ENCODE measurements around the gene PRKAG2. TPM values are rescaled to one million over a fixed set of nuclear protein-coding genes. Genes with fewer than 3 reads are reported as not detected.
"Not testable (repeated sequence)": the region's sequence is repeated elsewhere in the genome, so short reads cannot be mapped to it uniquely, and the experiment has no call there.

The PRKAG2 gene
- total RNA-seq, 2 experiments from 2014 or later = 23.5 to 25.6 TPM

DNA sequence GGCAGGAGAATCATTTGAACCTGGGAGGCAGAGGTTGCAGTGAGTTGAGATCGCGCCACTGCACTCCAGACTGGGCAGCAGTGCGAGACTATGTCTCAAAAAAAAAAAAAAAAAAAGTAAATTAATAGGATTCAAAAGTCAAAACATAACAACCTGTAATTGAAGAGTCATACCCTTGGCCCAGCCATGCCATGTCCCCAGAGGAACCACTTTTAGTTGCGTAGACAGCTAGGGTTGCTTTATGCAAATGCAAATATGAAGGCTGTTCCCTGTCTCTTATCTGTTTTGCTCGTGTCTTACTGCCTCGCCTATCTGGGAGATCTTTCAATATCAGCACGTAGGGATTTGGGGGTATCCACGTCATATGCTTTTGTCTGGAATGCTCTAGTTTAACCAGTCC, 73.1 kb downstream of the PRKAG2 start:
- intact Hi-C loops (cut with micrococcal nuclease) = no loop called here
- Mint-ChIP-seq H3K36me3 (no peaks in the 10 kb centered on the region), H3K4me1 (ENCODE audit: low read depth) (no peaks in the 10 kb centered on the region), H3K9me3 (no peaks in the 10 kb centered on the region), H3K27me3 (no peaks in the 10 kb centered on the region), H3K4me3 (no peak overlapping the region), H3K27ac (no peak overlapping the region)
- no peak for DNase-seq
- CTCF ChIA-PET = interaction anchor here (0.8 kb wide), 1 partner anchor 21 kb away, joined by 4 read pairs; no protein-coding TSS in a partner anchor
- POLR2A ChIA-PET = no interaction called here

DNA sequence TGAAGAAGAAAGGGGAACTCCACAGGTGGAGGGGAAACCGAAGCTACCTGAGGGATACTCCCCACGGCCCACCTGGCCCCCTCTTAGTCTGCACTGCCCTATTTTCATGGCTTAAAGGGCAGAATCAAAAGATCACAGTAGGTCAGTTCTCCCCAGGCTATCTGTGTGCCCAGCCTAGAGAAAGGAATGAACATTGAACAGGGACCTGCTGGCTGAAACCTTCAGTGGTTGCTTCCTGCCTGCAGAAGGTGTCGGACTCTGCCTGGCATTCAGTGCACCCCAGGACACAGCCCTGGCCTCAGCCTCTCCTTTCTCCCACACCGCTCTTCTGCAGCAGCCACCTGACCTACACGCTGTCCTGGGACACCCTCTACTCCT, 74.5 kb downstream of the PRKAG2 start:
- intact Hi-C loops (cut with micrococcal nuclease) = no loop called here
- ChIA-PET CTCF (no interaction called here), POLR2A (no interaction called here)
- Mint-ChIP-seq H3K4me3 (no peak overlapping the region), H3K36me3 (no peaks in the 10 kb centered on the region), H3K4me1 (ENCODE audit: low read depth) (peaks cover 3% of the 10 kb centered on the region), H3K27ac (no peak overlapping the region), H3K9me3 (no peaks in the 10 kb centered on the region), H3K27me3 (no peaks in the 10 kb centered on the region)
- no peak for DNase-seq

- POLR2A ChIA-PET = no interaction called here
- no peaks in the 10 kb centered on the region for H3K9me3 Mint-ChIP-seq
- CTCF ChIA-PET = no interaction called here
- peaks cover 6% of the 10 kb centered on the region for H3K4me1 Mint-ChIP-seq (ENCODE audit: low read depth)
- intact Hi-C loops (cut with micrococcal nuclease) = no loop called here
- no peaks in the 10 kb centered on the region for H3K36me3 Mint-ChIP-seq
- no peak overlapping the region for H3K4me3 Mint-ChIP-seq
- no peak overlapping the region for H3K27ac Mint-ChIP-seq
- no peaks in the 10 kb centered on the region for H3K27me3 Mint-ChIP-seq
- no peak for DNase-seq
These were observed 75.0 kb downstream of the PRKAG2 start for GRCh38 chr7:151801782-151802468.

DNA sequence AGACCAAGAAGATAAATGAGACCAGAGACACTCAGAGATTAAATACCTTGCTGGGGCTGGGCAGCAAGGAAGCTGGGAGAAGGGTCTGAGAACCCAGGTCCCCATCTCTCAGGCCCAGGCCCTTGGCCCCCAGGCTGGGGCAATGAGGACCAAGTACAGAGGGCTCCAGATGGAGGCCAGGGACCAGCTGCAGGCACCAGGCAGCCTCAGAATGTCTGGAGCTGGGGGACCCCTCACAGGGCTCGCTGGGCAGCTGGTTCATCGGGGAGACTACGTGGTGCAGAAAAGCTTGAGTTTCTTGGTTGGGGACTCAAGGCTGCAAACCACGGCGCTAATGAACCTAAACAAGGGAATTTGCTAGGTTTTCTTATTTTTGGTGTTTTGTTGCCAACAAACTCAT, 75.6 kb downstream of the PRKAG2 start:
- no peaks in the 10 kb centered on the region for H3K36me3 Mint-ChIP-seq

GRCh38 chr7:151800861-151801260, 76.1 kb downstream of the PRKAG2 start:
- Mint-ChIP-seq H3K27ac (no peak overlapping the region), H3K4me1 (ENCODE audit: low read depth) (peaks cover 16% of the 10 kb centered on the region), H3K9me3 (no peaks in the 10 kb centered on the region), H3K4me3 (no peak overlapping the region), H3K36me3 (no peaks in the 10 kb centered on the region), H3K27me3 (no peaks in the 10 kb centered on the region)
- no peak for DNase-seq
- intact Hi-C loops (cut with micrococcal nuclease) = no loop called here
- ChIA-PET POLR2A (no interaction called here), CTCF (interaction anchor here (0.7 kb wide), 1 partner anchor 230 kb away, joined by 3 read pairs; no protein-coding TSS in a partner anchor)

More for the DNA sequence above, 75.6 kb downstream of the PRKAG2 start:
- CTCF ChIA-PET = no interaction called here
- no peaks in the 10 kb centered on the region for H3K27me3 Mint-ChIP-seq
- intact Hi-C loops (cut with micrococcal nuclease) = no loop called here
- POLR2A ChIA-PET = no interaction called here
- H3K27ac Mint-ChIP-seq = no peak overlapping the region
- peaks cover 12% of the 10 kb centered on the region for H3K4me1 Mint-ChIP-seq (ENCODE audit: low read depth)
- H3K9me3 Mint-ChIP-seq = no peaks in the 10 kb centered on the region
- DNase-seq = no peak
- no peak overlapping the region for H3K4me3 Mint-ChIP-seq

- intact Hi-C loops (cut with micrococcal nuclease) = no loop called here
- CTCF ChIA-PET = interaction anchor here (0.7 kb wide), 1 partner anchor 230 kb away, joined by 3 read pairs; no protein-coding TSS in a partner anchor
- no peak overlapping the region for H3K27ac Mint-ChIP-seq
- no peaks in the 10 kb centered on the region for H3K9me3 Mint-ChIP-seq
- H3K4me3 Mint-ChIP-seq = no peak overlapping the region
- no peaks in the 10 kb centered on the region for H3K36me3 Mint-ChIP-seq
- peaks cover 18% of the 10 kb centered on the region for H3K4me1 Mint-ChIP-seq (ENCODE audit: low read depth)
- DNase-seq = no peak
- H3K27me3 Mint-ChIP-seq = no peaks in the 10 kb centered on the region
- POLR2A ChIA-PET = no interaction called here
These were observed 76.5 kb downstream of the PRKAG2 start for GRCh38 chr7:151800391-151800790.

- intact Hi-C loops (cut with micrococcal nuclease) = loop anchor here (5.0 kb wide), 1 partner anchor 38 kb away; no protein-coding TSS in a partner anchor
- no peak overlapping the region for H3K4me3 Mint-ChIP-seq
- peaks cover 26% of the 10 kb centered on the region for H3K4me1 Mint-ChIP-seq (ENCODE audit: low read depth)
- H3K27ac Mint-ChIP-seq = no peak overlapping the region
- H3K36me3 Mint-ChIP-seq = no peaks in the 10 kb centered on the region
- no peaks in the 10 kb centered on the region for H3K27me3 Mint-ChIP-seq
- ChIA-PET POLR2A (no interaction called here), CTCF (interaction anchor here (9.0 kb wide), 1 partner anchor 16 kb away, joined by 90 read pairs; no protein-coding TSS in a partner anchor)
- DNase-seq = no peak
- H3K9me3 Mint-ChIP-seq = no peaks in the 10 kb centered on the region
These were observed 77.4 kb downstream of the PRKAG2 start for GRCh38 chr7:151799506-151799905.

GRCh38 chr7:151798851-151799448, 78.0 kb downstream of the PRKAG2 start:
- DNase-seq = no peak
- Mint-ChIP-seq H3K27me3 (no peaks in the 10 kb centered on the region), H3K27ac (no peak overlapping the region), H3K4me3 (no peak overlapping the region), H3K4me1 (ENCODE audit: low read depth) (peaks cover 32% of the 10 kb centered on the region), H3K9me3 (no peaks in the 10 kb centered on the region), H3K36me3 (no peaks in the 10 kb centered on the region)
- CTCF ChIA-PET = interaction anchor here (0.9 to 9.0 kb wide), 3 partner anchors 15 to 24 kb away, joined by 3 to 90 read pairs (median 3); no protein-coding TSS in a partner anchor
- POLR2A ChIA-PET = no interaction called here
- intact Hi-C loops (cut with micrococcal nuclease) = loop anchor here (5.0 kb wide), 1 partner anchor 38 kb away; no protein-coding TSS in a partner anchor

DNA sequence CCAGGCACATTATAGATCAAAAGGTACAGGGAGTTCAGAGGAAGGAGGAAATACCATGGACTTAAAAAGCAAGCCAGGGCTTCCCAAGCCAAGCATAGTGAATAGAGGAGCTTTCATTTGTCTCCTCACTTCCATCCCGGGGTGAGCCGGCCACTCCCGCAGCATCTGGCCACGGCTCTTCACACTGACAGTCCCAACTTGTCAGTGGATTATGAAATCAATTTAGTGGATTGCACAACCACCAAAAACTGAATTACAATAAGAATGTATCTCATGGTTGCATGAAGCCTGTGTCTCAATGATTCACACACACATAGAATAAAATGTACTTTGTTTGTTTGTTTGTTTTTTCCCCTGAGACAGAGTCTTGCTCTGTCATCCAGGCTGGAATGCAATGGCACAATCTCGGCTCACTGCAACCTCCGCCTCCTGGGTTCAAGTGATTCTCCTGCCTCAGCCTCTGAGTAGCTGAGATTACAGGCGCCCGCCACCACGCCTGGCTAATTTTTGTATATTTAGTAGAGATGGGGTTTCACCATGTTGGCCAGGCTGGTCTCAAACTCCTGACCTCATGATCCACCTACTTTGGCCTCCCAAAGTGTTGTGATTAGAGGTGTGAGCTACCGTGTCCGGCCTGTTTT, 79.1 kb downstream of the PRKAG2 start:
- Mint-ChIP-seq H3K4me1 (ENCODE audit: low read depth) (peaks cover 32% of the 10 kb centered on the region), H3K27ac (peak overlapping the region; percentile 40)
- POLR2A ChIA-PET, H3K27me3 Mint-ChIP-seq, DNase-seq, H3K4me3 Mint-ChIP-seq, H3K36me3 Mint-ChIP-seq, H3K9me3 Mint-ChIP-seq: not testable (repeated sequence)
- intact Hi-C loops (cut with micrococcal nuclease) = loop anchor here (5.0 kb wide), 1 partner anchor 40 kb away; no protein-coding TSS in a partner anchor
- CTCF ChIA-PET = interaction anchor here (1.2 to 9.0 kb wide), 2 partner anchors 14 to 19 kb away, joined by 3 to 90 read pairs; no protein-coding TSS in a partner anchor

- H3K9me3 Mint-ChIP-seq = no peaks in the 10 kb centered on the region
- H3K4me3 Mint-ChIP-seq = no peak overlapping the region
- peaks cover 32% of the 10 kb centered on the region for H3K4me1 Mint-ChIP-seq (ENCODE audit: low read depth)
- ChIA-PET CTCF (interaction anchor here (9.0 kb wide), 1 partner anchor 13 kb away, joined by 90 read pairs; no protein-coding TSS in a partner anchor), POLR2A (no interaction called here)
- DNase-seq = no peak
- intact Hi-C loops (cut with micrococcal nuclease) = loop anchor here (5.0 kb wide), 1 partner anchor 40 kb away; no protein-coding TSS in a partner anchor
- peak overlapping the region; percentile 40 for H3K27ac Mint-ChIP-seq
- H3K27me3 Mint-ChIP-seq = no peaks in the 10 kb centered on the region
- H3K36me3 Mint-ChIP-seq = no peaks in the 10 kb centered on the region
These were observed 79.9 kb downstream of the PRKAG2 start for GRCh38 chr7:151796871-151797537.

GRCh38 chr7:151796091-151796870, 80.6 kb downstream of the PRKAG2 start:
- Mint-ChIP-seq H3K36me3 (no peaks in the 10 kb centered on the region), H3K4me3 (no peak overlapping the region)

More at GRCh38 chr7:151796091-151796870, 80.6 kb downstream of the PRKAG2 start:
- H3K27ac Mint-ChIP-seq = peak overlapping the region; percentile 45
- CTCF ChIA-PET = interaction anchor here (9.0 kb wide), 1 partner anchor 13 kb away, joined by 90 read pairs; no protein-coding TSS in a partner anchor
- peaks cover 32% of the 10 kb centered on the region for H3K4me1 Mint-ChIP-seq (ENCODE audit: low read depth)
- no peaks in the 10 kb centered on the region for H3K27me3 Mint-ChIP-seq
- intact Hi-C loops (cut with micrococcal nuclease) = loop anchor here (5.0 kb wide), 1 partner anchor 41 kb away; no protein-coding TSS in a partner anchor
- no peaks in the 10 kb centered on the region for H3K9me3 Mint-ChIP-seq
- peak; percentile 50 for DNase-seq
- POLR2A ChIA-PET = interaction anchor here (1.3 to 1.7 kb wide), 3 partner anchors 13 to 80 kb away, joined by 4 to 7 read pairs (median 5); partner anchors contain the start of gene PRKAG2

Data from activated CD4-positive, alpha-beta memory T cell treated with anti-CD3 and anti-CD28 coated beads for 36 hours (primary cell).